Central memory CD4-positive, alpha-beta T cell (primary cell): ENCODE results near the gene KCNK2.
"Not testable (repeated sequence)": the region's sequence is repeated elsewhere in the genome, so short reads cannot be mapped to it uniquely, and the experiment has no call there.

Source experiments
- DNase-seq: peaks from one replicate; pipeline ENCODE4 v3.0.0; 2022

KCNK2 gene

GRCh38 chr1:215160351-215160750 lies 77.8 kb downstream of the KCNK2 start:
- DNase-seq: no peak

GRCh38 chr1:215163144-215163543 lies 80.6 kb downstream of the KCNK2 start:
- DNase-seq: not testable (repeated sequence)

GRCh38 chr1:215166886-215167285 lies 84.3 kb downstream of the KCNK2 start:
- no peak for DNase-seq

GRCh38 chr1:215181518-215181917 lies 99.0 kb downstream of the KCNK2 start:
- no peak for DNase-seq

- DNase-seq: no peak
These were observed 102.6 kb downstream of the KCNK2 start for GRCh38 chr1:215185067-215185620.

GRCh38 chr1:215188302-215188950 lies 105.9 kb downstream of the KCNK2 start:
- no peak for DNase-seq

- DNase-seq: no peak
These were observed 109.8 kb downstream of the KCNK2 start for GRCh38 chr1:215192306-215192705.

- no peak for DNase-seq
These were observed 115.5 kb downstream of the KCNK2 start for GRCh38 chr1:215198021-215198420.

- DNase-seq: no peak
These were observed 117.6 kb downstream of the KCNK2 start for GRCh38 chr1:215200121-215200520.

GRCh38 chr1:215201283-215201682 lies 118.7 kb downstream of the KCNK2 start:
- no peak for DNase-seq

- DNase-seq: no peak
These were observed 120.3 kb downstream of the KCNK2 start for GRCh38 chr1:215202868-215203267.

- DNase-seq: no peak
These were observed 127.6 kb downstream of the KCNK2 start for GRCh38 chr1:215210167-215210566.

GRCh38 chr1:215215846-215216245 lies 133.3 kb downstream of the KCNK2 start:
- DNase-seq: no peak

- no peak for DNase-seq
These were observed 136.8 kb downstream of the KCNK2 start for GRCh38 chr1:215219372-215219771.

- no peak for DNase-seq
These were observed 137.8 kb downstream of the KCNK2 start for GRCh38 chr1:215220346-215220745.

- DNase-seq: no peak
These were observed 144.2 kb downstream of the KCNK2 start for GRCh38 chr1:215226757-215227156.

GRCh38 chr1:215228193-215228592 lies 145.7 kb downstream of the KCNK2 start:
- no peak for DNase-seq

- DNase-seq: no peak
These were observed 158.9 kb downstream of the KCNK2 start for GRCh38 chr1:215241451-215241850.

- DNase-seq: no peak
These were observed 161.0 kb downstream of the KCNK2 start for GRCh38 chr1:215243345-215244054.

- no peak for DNase-seq
These were observed 168.4 kb downstream of the KCNK2 start for GRCh38 chr1:215250913-215251312.

- DNase-seq: no peak
These were observed 168.9 kb downstream of the KCNK2 start for GRCh38 chr1:215251428-215251827.

- no peak for DNase-seq
These were observed 169.6 kb downstream of the KCNK2 start for GRCh38 chr1:215252164-215252563.

- no peak for DNase-seq
These were observed 174.6 kb downstream of the KCNK2 start for GRCh38 chr1:215256936-215257679.

GRCh38 chr1:215260711-215261110 lies 178.2 kb downstream of the KCNK2 start:
- no peak for DNase-seq
